ENCODE results near the gene VWA8. TPM values are rescaled to one million over a fixed set of nuclear protein-coding genes. Genes with fewer than 3 reads are reported as not detected.
A peak's percentile ranks its signal among the peaks of the same experiment; 100 is the strongest.
"Not testable (repeated sequence)": the region's sequence is repeated elsewhere in the genome, so short reads cannot be mapped to it uniquely, and the experiment has no call there.

VWA8 gene
- total RNA-seq, 1 donor from 2014 or later = 26.4 TPM

DNA sequence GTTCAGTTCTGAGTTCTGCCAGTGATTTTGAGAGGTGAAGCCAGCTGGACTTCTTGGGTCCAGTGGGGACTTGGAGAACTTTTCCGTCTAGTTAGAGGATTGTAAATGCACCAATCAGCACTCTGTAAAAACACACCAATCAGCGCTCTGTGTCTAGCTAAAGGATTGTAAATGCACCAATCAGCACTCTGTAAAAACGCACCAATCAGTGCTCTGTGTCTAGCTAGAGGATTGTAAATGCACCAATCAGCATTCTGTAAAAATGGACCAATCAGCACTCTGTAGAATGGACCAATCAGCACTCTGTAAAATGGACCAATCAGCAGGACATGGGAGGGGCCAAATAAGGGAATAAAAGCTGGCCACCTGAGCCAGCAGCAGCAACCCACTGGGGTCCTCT is 418.1 kb downstream of the VWA8 start:
- H3K4me3 Mint-ChIP-seq; H3K27me3 Mint-ChIP-seq (ENCODE audit: insufficient read depth); H3K36me3 Mint-ChIP-seq (ENCODE audit: low read depth); intact Hi-C loops (cut with micrococcal nuclease); H3K27ac Mint-ChIP-seq; DNase-seq (ENCODE audit: low spot score): not testable (repeated sequence)
- H3K4me1 Mint-ChIP-seq (ENCODE audit: low read depth) = peaks cover 35% of the 10 kb centered on the region
- H3K9me3 Mint-ChIP-seq = peaks cover 14% of the 10 kb centered on the region

DNA sequence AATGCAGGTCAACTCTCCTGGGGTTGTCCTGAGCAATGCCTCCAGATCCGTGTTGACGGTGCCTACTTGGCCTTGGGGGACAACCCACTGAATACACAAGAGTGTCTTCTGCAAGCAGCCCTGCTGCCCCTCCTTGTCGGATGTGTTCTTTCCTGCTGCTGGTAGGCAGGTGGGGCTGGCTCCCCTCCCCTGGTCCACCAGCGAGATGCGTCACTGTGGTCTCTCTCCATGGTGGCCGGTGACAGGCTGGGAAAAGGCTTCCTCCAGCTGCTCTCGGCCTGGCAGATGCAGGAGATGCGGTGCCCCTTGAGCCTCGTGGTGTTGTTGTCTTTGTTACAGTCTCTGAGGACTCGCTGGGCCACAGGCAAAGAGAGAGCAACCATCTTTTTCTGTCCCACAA is 418.6 kb downstream of the VWA8 start:
- H3K9me3 Mint-ChIP-seq = peaks cover 18% of the 10 kb centered on the region
- H3K27ac Mint-ChIP-seq = no peak overlapping the region
- peaks cover 6% of the 10 kb centered on the region for H3K27me3 Mint-ChIP-seq (ENCODE audit: insufficient read depth)
- no peak for DNase-seq (ENCODE audit: low spot score)
- peaks cover 2% of the 10 kb centered on the region for H3K36me3 Mint-ChIP-seq (ENCODE audit: low read depth)
- intact Hi-C loops (cut with micrococcal nuclease) = no loop called here
- H3K4me3 Mint-ChIP-seq = no peak overlapping the region
- H3K4me1 Mint-ChIP-seq (ENCODE audit: low read depth) = peaks cover 35% of the 10 kb centered on the region

DNA sequence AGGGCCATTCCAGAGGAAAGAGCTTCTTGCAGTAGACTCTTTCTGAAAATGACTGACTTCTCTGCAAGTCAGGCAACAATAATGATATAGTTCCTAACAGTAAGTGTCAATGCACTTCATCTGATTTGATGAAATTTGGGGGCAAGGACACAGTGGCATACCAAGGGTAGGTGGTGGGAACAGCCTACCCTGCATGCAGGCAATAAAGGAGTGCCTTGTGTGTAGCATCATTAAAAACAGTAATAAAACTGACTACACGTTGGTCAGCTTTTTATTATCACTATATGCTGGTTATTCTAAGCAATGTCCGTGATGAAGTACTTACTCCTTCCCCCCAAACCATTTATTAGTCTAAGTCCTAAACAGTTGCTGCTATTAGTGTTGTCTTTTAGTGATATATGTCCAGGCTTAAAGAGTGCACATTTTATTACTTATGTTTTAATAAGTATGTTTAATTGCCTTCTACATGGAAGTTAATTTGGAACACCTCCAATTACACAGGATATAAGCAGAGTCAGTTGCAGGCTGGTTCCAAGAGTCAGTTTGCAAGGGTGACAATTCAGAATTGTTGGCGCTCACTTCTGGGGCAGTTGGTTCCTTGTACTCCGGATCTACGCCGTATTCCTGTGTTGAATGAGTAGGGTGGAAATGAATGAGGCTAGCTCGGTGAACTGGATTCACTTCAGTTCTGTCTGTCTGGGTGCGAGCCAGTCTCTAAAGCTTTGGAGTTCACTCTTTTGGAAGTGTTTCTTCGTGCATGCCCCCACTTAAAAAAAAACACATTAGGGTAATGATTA is 419.6 kb downstream of the VWA8 start:
- no peak overlapping the region for H3K27ac Mint-ChIP-seq
- intact Hi-C loops (cut with micrococcal nuclease) = no loop called here
- H3K27me3 Mint-ChIP-seq (ENCODE audit: insufficient read depth) = peaks cover 6% of the 10 kb centered on the region
- H3K4me3 Mint-ChIP-seq = no peak overlapping the region
- H3K36me3 Mint-ChIP-seq (ENCODE audit: low read depth) = peaks cover 2% of the 10 kb centered on the region
- peaks cover 30% of the 10 kb centered on the region for H3K4me1 Mint-ChIP-seq (ENCODE audit: low read depth)
- no peak for DNase-seq (ENCODE audit: low spot score)
- H3K9me3 Mint-ChIP-seq = peaks cover 18% of the 10 kb centered on the region

DNA sequence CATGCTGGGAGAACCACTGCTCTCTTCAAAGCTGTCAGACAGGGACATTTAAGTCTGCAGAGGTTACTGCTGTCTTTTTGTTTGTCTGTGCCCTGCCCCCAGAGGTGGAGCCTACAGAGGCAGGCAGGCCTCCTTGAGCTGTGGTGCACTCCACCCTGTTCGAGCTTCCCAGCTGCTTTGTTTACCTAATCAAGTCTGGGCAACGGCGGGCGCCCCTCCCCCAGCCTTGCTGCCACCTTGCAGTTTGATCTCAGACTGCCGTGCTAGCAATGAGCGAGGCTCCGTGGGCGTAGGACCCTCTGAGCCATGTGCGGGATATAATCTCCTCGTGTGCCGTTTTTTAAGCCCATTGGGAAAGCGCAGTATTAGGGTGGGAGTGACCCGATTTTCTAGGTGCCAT is 420.7 kb downstream of the VWA8 start:
- intact Hi-C loops (cut with micrococcal nuclease) = not testable (repeated sequence)
- DNase-seq (ENCODE audit: low spot score) = peak; percentile 28
- peaks cover 19% of the 10 kb centered on the region for H3K4me1 Mint-ChIP-seq (ENCODE audit: low read depth)

DNA sequence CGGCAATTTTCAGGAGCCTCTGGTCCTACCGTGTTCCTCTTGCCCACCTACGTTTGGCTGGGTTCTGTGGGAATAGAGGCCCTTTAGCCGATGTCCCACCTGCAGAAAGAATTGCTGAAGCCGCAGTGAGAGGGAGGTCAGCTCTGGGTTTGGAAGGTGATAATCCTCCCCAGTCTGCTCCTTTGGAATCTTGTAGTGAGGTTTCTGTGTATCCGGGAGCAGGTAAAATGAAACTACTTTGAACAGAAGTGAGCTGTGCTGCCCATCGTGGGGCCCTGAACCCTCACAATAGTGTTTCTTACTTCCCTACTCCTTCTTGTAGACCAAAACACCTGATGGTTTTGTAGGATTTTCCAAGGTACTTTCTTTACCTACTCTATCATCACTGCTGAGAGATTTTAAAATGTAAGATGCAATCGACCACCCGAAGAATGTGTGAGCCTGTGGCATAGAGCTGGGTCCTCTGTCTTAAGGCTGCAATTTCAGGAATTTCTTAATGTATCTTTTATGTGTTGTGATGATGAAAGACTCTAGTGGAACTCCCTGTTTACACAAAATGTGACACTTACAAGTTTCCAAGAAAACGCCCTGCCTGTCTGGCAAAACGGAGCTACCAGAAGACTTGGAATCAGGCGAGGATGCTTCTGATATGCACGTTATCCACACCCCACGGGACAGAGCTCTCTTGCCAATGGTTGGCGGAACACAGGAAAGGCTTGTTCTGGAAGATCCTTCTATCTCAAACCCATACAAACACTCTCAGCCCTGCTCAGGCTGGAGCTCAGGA is 427.4 kb downstream of the VWA8 start:
- H3K27ac Mint-ChIP-seq = no peak overlapping the region
- H3K9me3 Mint-ChIP-seq = peaks cover 7% of the 10 kb centered on the region
- no peaks in the 10 kb centered on the region for H3K4me1 Mint-ChIP-seq (ENCODE audit: low read depth)
- peaks cover 11% of the 10 kb centered on the region for H3K27me3 Mint-ChIP-seq (ENCODE audit: insufficient read depth)
- no peak for DNase-seq (ENCODE audit: low spot score)
- H3K36me3 Mint-ChIP-seq (ENCODE audit: low read depth) = peaks cover 2% of the 10 kb centered on the region
- no peak overlapping the region for H3K4me3 Mint-ChIP-seq
- intact Hi-C loops (cut with micrococcal nuclease) = no loop called here

More for the DNA sequence above, 420.7 kb downstream of the VWA8 start:
- H3K36me3 Mint-ChIP-seq (ENCODE audit: low read depth); H3K27ac Mint-ChIP-seq; H3K27me3 Mint-ChIP-seq (ENCODE audit: insufficient read depth): not testable (repeated sequence)
- Mint-ChIP-seq H3K4me3 (peak overlapping the region; percentile 26), H3K9me3 (peaks cover 18% of the 10 kb centered on the region)

DNA sequence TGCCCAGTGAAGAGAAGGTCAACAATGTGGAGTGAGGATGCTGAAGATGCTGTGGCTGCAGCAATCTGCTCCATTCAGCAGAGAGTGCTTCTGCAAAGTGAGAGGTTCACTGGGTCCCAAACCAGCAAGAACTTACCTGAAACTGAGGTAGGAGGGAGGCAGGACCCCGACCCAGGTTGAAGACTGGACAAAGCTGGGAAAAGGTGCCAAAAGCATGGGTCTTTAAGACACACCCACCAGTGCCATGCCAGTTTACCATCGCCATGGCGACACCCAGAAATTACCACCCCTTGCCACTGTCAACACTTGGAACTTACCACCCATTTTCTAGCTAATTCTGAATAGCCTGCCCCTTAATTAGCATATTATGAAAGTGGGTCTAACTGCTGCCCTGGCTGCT is 432.9 kb downstream of the VWA8 start:
- intact Hi-C loops (cut with micrococcal nuclease) = no loop called here
- Mint-ChIP-seq H3K27ac (no peak overlapping the region), H3K36me3 (ENCODE audit: low read depth) (peaks cover 2% of the 10 kb centered on the region), H3K4me3 (no peak overlapping the region), H3K4me1 (ENCODE audit: low read depth) (no peaks in the 10 kb centered on the region), H3K27me3 (ENCODE audit: insufficient read depth) (peaks cover 6% of the 10 kb centered on the region), H3K9me3 (no peaks in the 10 kb centered on the region)
- no peak for DNase-seq (ENCODE audit: low spot score)

DNA sequence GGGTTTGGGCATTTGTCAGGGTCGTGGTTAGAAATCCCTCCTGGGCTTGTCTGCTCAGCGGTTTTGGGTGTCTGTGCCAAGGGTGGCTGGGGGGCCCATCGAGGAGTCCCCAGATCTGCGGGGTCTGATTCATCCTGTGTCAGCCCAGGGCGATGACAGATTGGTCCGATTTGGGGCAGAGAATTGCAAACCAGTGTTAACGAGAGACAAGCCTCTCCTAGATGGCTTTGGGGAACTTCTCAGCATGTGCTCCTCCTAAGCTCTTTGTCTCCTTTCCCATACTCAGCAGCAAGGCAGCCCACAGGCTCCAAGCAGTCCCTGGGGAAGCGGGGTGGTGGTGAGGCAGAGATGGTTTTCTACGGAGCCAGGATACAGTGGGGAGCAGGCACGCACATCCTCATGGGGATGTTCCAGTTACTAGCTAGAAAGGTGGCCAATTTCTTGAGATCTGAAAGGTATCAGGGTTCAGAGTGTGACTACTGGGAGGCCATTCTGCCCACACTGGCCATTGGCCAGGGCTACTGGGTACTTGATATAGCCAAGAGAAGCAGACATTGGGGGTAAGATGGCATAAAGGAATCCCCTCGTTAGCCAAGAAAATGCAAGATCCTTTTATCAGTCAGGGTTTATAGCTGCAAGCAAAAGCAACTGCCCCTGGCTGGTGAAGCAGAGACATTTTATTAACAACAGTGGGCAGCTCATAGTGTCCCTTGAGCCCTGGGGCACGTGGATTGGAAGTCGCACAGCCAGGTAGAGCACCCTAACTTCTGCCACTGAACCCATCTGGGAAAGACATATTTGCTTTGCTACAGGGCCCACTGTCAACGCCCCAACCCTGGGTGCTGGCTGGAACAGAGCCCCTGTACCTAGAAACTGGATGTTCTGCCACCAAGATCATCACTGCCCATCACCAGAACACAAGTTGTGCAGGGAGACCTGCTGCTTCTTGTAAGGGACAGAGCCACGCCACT is 440.0 kb downstream of the VWA8 start:
- intact Hi-C loops (cut with micrococcal nuclease) = no loop called here
- H3K27ac Mint-ChIP-seq = no peak overlapping the region
- DNase-seq (ENCODE audit: low spot score) = no peak

DNA sequence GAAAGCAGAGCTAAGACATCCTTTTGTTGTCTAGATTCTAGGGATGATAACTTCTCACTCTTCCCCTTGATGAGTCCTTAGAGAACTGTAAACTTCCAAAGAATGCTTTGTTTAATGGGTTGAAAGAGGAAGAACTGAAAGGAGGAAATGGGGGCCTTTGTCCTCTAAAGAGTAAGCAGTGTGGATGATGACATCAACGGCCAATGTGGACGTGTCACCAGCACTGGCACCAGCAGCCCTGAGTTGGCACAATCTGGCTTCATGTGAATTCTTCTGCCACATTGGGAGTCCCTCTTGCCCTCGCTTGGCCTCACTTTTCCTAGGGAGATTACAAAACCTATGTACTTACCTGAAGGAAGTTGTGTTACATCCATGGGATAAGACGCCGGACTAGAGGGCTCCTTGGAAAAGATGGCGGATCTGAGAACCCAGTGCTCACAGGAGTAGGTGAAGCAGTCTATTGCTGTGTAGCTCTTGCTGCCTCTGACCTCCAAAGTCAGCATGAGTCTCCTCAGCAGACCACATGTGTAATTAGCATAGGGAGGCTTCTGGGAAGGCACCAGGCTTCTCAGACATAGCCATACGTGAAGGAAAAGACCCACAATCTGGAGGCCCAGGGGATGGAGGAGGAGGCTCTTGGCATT is 440.8 kb downstream of the VWA8 start:
- Mint-ChIP-seq H3K27me3 (ENCODE audit: insufficient read depth) (no peaks in the 10 kb centered on the region), H3K4me1 (ENCODE audit: low read depth) (peaks cover 5% of the 10 kb centered on the region), H3K36me3 (ENCODE audit: low read depth) (no peaks in the 10 kb centered on the region), H3K4me3 (no peak overlapping the region), H3K9me3 (no peaks in the 10 kb centered on the region), H3K27ac (no peak overlapping the region)
- no peak for DNase-seq (ENCODE audit: low spot score)
- intact Hi-C loops (cut with micrococcal nuclease) = no loop called here

More for the DNA sequence above, 440.0 kb downstream of the VWA8 start:
- Mint-ChIP-seq H3K4me3 (no peak overlapping the region), H3K4me1 (ENCODE audit: low read depth) (peaks cover 5% of the 10 kb centered on the region), H3K36me3 (ENCODE audit: low read depth) (peaks cover 2% of the 10 kb centered on the region), H3K9me3 (no peaks in the 10 kb centered on the region), H3K27me3 (ENCODE audit: insufficient read depth) (no peaks in the 10 kb centered on the region)

Other genes starting within 250 kb of the VWA8 start
- 13.1 and 14.1 TPM in 2 replicates for gene DGKH, start 87.5 kb upstream of the VWA8 start, total RNA-seq